Lower leg skin (tissue), 3 donors: Measurements from ENCODE around the gene RBKS.

Experiments
- CTCF ChIP-seq, 3 donors: fragments of 450-650 bp; IDR thresholded peaks; one replicate each; pipeline ENCODE4 v1.5.1; 2016; ENCODE audit warnings: antibody characterized with exemption in 3 of 3, mild to moderate bottlenecking in 3 of 3, moderate library complexity in 2 of 3
- POLR2A ChIP-seq, 2 donors: fragments of 450-650 bp; IDR thresholded peaks; one replicate each; pipeline ENCODE4 v1.6.1; 2016 to 2017; ENCODE audit warnings: antibody characterized with exemption in 2 of 2, mild to moderate bottlenecking in 1 of 2, moderate library complexity in 1 of 2

- TF ChIP-seq CTCF (IDR thresholded peaks at IDR 0.05) (no peak), POLR2A (IDR thresholded peaks at IDR 0.05) (no peak)
Measured at GRCh38 chr2:27762951-27763906, 127.0 kb downstream of the RBKS start.
